PC-3 (cell line): Measurements from ENCODE around the gene ABHD8.

Experiments used
- EZH2 ChIP-seq: fragments of 300-600 bp; sonication (generic); IDR thresholded peaks from one replicate; pipeline ENCODE4 v1.6.1; 2017; ENCODE audit warnings: antibody characterized with exemption, mild to moderate bottlenecking, low read length; ENCODE audit not compliant: unreplicated experiment
- EZH2phosphoT487 ChIP-seq: fragments of 300-600 bp; sonication (generic); IDR thresholded peaks from 2 replicates; pipeline ENCODE4 v1.6.1; 2018; ENCODE audit warnings: mild to moderate bottlenecking, antibody characterized with exemption, low read length, borderline replicate concordance
- TF ChIP-seq, protein P1 (sequence below): fragments of 300-600 bp; sonication (generic); conservative IDR thresholded peaks from 2 replicates; pipeline ENCODE4 v1.5.1; 2017; ENCODE audit warnings: antibody characterized with exemption, low read depth, mild to moderate bottlenecking, low read length

- TF ChIP-seq, protein P1, sequence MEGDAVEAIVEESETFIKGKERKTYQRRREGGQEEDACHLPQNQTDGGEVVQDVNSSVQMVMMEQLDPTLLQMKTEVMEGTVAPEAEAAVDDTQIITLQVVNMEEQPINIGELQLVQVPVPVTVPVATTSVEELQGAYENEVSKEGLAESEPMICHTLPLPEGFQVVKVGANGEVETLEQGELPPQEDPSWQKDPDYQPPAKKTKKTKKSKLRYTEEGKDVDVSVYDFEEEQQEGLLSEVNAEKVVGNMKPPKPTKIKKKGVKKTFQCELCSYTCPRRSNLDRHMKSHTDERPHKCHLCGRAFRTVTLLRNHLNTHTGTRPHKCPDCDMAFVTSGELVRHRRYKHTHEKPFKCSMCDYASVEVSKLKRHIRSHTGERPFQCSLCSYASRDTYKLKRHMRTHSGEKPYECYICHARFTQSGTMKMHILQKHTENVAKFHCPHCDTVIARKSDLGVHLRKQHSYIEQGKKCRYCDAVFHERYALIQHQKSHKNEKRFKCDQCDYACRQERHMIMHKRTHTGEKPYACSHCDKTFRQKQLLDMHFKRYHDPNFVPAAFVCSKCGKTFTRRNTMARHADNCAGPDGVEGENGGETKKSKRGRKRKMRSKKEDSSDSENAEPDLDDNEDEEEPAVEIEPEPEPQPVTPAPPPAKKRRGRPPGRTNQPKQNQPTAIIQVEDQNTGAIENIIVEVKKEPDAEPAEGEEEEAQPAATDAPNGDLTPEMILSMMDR: no peak
- no peak for TF ChIP-seq EZH2
- no peak for TF ChIP-seq EZH2phosphoT487
Measured at GRCh38 chr19:17306285-17306714, 3.1 kb upstream of the ABHD8 start.
